Kidney capillary endothelial cell (primary cell): ENCODE measurements around the gene ACADS.
"Not testable (repeated sequence)": the region's sequence is repeated elsewhere in the genome, so short reads cannot be mapped to it uniquely, and the experiment has no call there.

Experiments used
- DNase-seq: peaks from one replicate; pipeline ENCODE4 v3.0.0-alpha.2; 2018; ENCODE audit warnings: low spot score

ACADS gene

DNA sequence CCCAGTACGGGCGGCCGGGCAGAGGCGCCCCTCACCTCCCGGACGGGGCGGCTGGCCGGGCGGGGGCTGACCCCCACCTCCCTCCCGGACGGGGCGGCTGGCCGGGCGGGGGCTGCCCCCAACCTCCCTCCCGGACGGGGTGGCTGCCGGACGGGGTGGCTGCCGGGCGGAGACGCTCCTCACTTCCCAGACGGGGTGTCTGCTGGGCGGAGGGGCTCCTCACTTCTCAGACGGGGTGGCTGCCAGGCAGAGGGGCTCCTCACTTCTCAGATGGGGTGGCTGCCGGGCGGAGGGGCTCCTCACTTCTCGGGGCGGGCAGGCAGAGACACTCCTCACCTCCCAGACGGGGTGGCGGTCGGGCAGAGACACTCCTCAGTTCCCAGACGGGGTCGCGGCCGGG lies 6.6 kb downstream of the ACADS start:
- not testable (repeated sequence) for DNase-seq

- DNase-seq: no peak
These were observed 7.9 kb downstream of the ACADS start for GRCh38 chr12:120733574-120733973.

- DNase-seq: no peak
These were observed 8.6 kb downstream of the ACADS start for GRCh38 chr12:120734210-120734609.

DNA sequence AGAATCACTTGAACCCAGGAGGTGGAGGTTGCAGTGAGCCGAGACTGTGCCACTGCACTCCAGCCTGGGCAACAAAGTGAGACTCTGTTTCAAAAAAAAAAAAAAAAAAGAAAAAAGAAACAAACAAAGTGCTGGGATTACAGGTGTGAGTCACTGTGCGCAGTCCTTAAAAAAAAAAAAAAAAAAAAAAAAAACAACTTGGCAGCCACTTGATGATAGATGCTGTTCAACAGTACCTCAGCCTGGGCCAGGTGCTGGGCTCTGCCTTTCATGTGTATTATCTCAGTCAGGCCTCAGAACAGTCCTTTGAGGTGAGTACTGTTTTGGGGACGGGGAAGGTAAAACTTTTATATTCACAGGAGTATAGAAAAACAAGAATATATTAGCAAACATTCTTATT lies 9.6 kb downstream of the ACADS start:
- no peak for DNase-seq

DNA sequence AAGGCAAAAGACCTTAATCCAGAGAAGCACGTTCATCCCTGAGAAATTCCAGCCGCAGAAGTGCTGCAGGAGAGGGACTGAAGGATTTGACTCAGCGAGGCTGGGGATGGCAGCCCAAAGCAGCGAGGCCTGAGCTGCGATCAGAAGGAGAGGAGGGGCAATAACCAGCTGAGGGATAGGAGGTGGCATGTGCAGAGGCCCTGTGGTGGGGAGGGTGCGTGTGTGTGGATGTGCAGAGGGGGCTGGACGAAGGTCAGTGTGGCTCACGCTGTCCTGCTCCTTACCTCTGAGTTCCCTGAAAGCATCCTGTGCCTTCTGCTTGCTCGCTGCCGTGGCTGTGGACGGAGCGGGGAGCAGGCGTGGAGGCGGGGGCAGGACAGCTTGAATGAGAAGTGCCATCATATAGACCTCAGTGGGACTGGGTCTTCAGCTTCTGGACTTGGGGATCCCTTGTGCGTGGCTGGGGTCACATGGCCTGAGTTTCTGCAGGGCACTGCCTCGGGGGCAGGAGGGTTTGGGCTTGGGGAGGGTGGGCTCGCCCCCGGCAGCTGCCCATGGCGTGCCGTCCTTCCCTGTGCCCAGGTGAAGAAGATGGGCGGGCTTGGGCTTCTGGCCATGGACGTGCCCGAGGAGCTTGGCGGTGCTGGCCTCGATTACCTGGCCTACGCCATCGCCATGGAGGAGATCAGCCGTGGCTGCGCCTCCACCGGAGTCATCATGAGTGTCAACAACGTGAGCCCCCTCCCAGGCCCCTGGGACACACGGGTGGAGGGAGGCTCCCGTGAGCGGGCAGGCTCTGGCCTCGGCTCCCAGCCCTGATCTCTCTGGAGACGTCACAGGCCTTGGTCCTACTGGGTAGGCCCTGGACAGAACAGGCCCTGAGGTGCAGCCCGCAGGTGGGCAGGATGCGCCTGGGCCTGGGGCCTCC lies 11.0 kb downstream of the ACADS start:
- DNase-seq: no peak

GRCh38 chr12:120737557-120738251 lies 12.1 kb downstream of the ACADS start:
- no peak for DNase-seq

GRCh38 chr12:120738252-120739030 lies 12.8 kb downstream of the ACADS start:
- no peak for DNase-seq

- no peak for DNase-seq
These were observed 13.6 kb downstream of the ACADS start for GRCh38 chr12:120739031-120739762.

DNA sequence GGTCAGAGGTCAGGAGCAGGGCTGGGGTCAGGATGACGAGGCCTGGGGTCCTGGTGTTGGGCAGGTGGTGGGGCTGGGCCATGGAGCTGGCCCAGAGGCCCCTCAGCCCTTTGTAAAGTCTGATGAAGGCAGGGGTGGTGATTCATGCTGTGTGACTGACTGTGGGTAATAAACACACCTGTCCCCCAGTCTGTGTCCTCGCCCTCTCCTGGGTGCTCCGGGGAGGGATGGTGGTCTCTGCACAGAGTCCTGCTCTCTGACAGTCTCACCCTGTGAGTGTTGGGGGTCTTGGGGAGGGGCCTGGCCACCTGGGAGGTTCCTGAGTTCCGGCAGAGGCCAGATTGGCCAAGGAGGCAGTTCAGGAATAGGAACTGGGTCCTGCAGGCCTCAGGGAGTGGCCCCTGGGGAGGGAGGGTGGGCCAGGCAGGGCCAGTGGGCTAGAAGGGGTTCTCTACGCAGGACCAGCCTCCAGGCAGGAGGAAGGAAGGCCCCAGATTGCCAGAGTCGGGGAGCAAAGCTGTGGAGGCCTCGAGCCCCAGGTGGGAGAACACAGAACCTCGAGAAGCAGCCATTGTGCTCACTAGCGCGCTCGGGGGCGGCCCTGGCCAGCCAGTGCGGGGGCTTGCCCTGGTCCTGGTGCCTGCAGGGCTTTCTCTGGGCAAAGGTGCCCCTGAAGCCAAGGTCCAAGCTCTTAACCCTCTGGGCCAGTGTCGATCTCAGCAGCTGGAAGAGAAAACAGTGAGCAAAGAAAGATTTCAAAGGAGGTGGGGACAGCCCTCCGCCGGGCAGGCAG lies 14.4 kb downstream of the ACADS start:
- DNase-seq: no peak

DNA sequence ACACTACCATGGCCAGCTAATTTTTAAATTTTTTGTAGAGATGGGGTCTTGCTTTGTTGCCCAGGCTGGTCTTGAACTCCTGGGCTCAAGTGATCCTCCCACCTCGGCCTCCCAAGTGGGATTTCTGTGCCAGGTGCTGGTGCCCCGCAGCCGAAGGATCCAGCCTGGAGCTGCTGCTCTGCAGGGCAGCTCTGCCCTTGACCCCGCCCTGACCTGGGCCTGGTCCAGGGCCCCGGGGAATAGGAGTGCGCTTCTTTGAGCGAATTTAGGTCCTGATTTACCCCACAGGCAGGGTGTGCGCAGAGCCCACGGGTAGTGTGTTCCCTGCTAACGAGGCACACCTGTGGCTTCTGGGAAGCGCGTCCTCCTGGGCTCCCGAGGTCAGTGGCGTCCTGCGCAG lies 15.2 kb downstream of the ACADS start:
- no peak for DNase-seq

DNA sequence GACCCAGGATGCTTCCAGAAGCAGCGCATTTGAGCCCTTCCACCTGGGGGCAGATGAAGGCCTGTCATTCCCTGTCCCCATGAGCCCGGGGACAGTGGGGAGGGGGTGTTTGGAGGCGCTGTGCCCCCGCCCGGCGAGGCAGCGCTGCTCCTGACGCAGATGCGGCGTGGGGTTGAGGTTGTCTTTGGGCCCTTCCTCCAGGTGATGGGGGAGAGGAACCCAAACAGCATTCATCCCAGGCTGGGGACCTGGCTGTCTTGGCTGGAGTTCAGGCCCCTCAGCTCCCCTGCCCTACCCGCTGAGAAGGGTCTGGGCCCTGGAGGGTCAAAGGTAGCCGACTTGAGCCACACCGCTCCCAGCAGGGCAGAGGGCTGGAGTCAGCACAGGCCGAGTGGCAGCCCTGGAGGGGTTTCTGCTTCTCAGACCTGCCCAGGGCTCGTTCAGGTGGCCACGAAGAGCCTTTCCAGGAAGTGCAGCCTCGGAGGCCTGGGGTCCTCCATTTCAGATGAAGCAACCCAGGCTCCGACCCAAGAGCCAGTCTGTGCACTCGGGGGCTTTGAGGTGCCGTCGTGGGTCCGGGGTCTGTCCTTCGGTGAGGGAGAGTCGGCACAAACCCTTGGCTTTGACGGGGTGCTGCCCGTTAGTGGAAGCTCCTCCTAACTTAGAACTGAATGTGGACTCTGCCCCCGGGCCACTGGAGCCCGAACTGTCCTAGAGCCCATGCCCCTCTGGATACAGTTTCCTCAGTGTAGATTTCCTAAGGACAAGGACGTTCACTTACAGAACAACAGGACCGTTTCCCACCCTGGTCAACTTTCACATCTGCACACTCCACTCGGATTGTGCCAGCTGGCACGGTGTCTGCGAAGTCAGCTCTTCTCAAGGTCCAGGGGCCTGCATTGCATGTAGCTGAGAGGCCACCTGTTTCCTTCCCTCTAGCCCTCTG lies 16.1 kb downstream of the ACADS start:
- DNase-seq: no peak

- no peak for DNase-seq
These were observed 19.4 kb downstream of the ACADS start for GRCh38 chr12:120744922-120745493.

DNA sequence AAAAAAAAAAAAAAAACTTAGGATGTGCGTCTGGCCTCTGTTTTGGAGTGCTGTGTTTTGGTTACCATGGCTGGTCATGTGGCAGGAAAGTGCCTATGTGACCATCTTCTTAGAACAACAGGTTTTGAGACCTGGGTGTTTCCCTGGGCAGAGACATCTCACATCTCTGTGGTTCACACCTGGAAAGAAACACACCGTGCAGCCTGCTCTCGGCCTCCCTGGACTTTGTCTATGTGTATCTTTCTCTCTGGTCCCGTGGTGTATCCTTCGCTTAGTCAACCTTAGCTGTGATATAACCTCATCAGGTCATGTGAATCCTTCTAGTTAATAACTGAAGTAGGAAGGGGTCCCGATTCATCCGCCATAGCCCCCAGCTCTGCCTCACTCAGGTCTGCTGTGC lies 22.6 kb downstream of the ACADS start:
- no peak for DNase-seq

GRCh38 chr12:120749256-120749655 lies 23.6 kb downstream of the ACADS start:
- no peak for DNase-seq

DNA sequence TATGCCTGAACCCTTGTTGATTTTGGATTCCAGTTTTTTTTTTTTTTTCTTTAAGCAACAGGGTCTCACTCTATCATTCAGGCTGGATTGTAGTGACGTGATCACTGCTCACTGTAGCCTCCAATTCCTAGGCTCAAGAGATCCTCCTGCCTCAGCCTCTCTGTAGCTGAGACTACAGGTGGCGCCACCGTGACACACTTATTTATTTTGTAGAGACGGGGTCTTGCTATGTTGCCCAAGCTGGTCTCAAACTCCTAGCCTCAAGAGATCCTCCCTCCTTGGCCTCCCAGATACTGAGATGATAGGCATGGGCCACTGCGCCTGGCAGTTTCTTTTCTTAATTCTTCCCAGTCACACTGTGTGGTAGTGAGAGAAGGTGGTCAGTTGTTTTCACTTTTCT lies 25.2 kb downstream of the ACADS start:
- DNase-seq: no peak

GRCh38 chr12:120751389-120751788 lies 25.8 kb downstream of the ACADS start:
- DNase-seq: no peak

- DNase-seq: no peak
These were observed 29.2 kb downstream of the ACADS start for GRCh38 chr12:120754792-120755191.

DNA sequence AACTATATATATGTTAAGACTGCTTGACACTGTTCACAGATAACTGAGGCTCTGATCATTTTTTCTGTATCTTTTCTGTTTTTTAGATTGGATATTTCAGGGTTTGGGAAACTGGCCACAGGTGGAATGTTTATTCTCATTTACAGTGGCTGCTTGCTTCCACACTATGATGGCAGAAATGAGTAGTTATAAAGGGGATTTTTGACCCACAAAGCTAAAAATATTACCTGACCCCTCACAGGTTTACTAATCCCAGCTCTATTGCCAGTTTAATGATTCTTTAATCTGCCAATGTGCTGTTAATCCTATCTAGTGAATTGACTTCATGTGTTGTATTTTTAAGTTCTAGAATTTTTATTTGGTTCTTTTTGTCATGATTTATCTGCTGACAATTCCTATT lies 29.6 kb downstream of the ACADS start:
- no peak for DNase-seq

DNA sequence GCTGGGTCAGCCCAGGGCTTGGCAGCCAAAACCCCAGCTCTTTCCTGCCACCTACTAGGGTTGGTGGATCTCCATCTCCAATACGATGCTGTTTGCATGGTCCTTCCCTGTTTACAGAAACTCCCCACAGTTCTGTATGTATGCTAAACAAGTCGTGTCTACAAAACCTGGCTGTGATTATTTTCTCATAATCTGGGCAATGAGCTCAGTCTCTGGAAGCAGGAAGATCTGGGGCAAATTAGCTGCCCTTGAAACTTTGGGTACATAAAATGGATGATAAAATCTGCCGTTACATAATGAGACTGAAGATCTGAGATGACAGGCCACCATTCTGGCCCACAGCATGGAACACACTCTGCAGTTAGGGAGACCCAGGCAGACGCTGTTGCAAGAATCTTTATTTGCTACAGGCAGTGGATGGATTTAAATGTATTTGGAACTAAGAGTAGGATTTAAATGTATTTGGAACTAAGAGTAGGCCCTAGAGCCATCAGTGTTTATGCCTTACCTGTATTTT lies 31.7 kb downstream of the ACADS start:
- DNase-seq: no peak
